HepG2 (cell line): ENCODE measurements around the gene DPEP2NB. TPM values are rescaled to one million over a fixed set of nuclear protein-coding genes. Genes with fewer than 3 reads are reported as not detected.

ENCODE experiments used
- ATAC-seq: fragments of 200-7000 bp; cut with Tn5 transposase; 3 replicates; pipeline ENCODE4 v1.9.1; 2020; ENCODE audit warnings: mild to moderate bottlenecking, moderate library complexity
- BruUV-seq: library from RNA; stranded (reverse); fragments of 400-500 nt; replicated peaks from 2 replicates; lab custom pipeline; 2021; lab: Mats Ljungman, UMichigan
- CTCF ChIA-PET: fragments of 300-600 bp; formaldehyde crosslinking; extraction: SDS; loops from one replicate; lab custom pipeline; 2021; ENCODE audit warnings: low total read pairs, inconsistent platforms, low intra/inter-chr PET ratio; lab: Yijun Ruan, JAX
- POLR2A ChIA-PET: fragments of 350-600 bp; sonication (Branson Sonifier 250); formaldehyde crosslinking; loops from one replicate; lab custom pipeline; 2020; ENCODE audit warnings: antibody characterized with exemption, inconsistent platforms; lab: Yijun Ruan, JAX
- DNase-seq: peaks from one replicate; pipeline ENCODE4 v3.0.0-alpha.2; 2015; ENCODE audit warnings: low spot score
- FAIRE-seq: peaks from 3 replicates; lab custom pipeline; 2011; peaks lifted over from hg19 to GRCh38; lab: Jason Lieb, UNC
- H2AFZ ChIP-seq: one replicate; pipeline ENCODE4 v1.6.1; 2011; ENCODE audit warnings: low read length, inconsistent platforms
- H3K27ac ChIP-seq: fragments of 300-600 bp; 3 replicates; pipeline ENCODE4 v1.8.0; 2011; ENCODE audit warnings: mixed run types, mild to moderate bottlenecking, mixed read lengths, low read length, inconsistent platforms; ENCODE audit not compliant: insufficient read depth; ENCODE audit errors: extremely low read length
- H3K27me3 ChIP-seq, 2 experiments: fragments of 200-600 bp in 1 of 2; 2 replicates in 1 of 2; 3 replicates in 1 of 2; pipeline versions ENCODE4 v1.6.0 to v1.8.0; 2011; ENCODE audit warnings: low read length in 2 of 2, mild to moderate bottlenecking in 2 of 2, moderate library complexity in 2 of 2, inconsistent platforms in 1 of 2; ENCODE audit not compliant: insufficient read depth in 2 of 2, control insufficient read depth in 1 of 2
- H3K36me3 ChIP-seq, 2 experiments: fragments of 200-600 bp in 1 of 2; replicated peaks in 1 of 2; 2 replicates in 1 of 2; 3 replicates in 1 of 2; pipeline versions ENCODE4 v1.5.1 to v1.8.0; 2011; ENCODE audit warnings: low read length in 2 of 2, inconsistent platforms in 1 of 2; ENCODE audit not compliant: insufficient read depth in 2 of 2, control insufficient read depth in 1 of 2
- H3K4me1 ChIP-seq: 2 replicates; pipeline ENCODE4 v1.5.1; 2012; ENCODE audit warnings: low read length, inconsistent platforms; ENCODE audit not compliant: insufficient read depth
- H3K4me2 ChIP-seq: 2 replicates; pipeline ENCODE4 v1.6.0; 2011; ENCODE audit warnings: low read depth, low read length, inconsistent platforms
- H3K4me3 ChIP-seq, 3 experiments: fragments of 200-600 bp in 1 of 3; sonication (generic), shearing (Covaris generic) in 1 of 3; replicated peaks in 1 of 3; 2 replicates each; pipeline ENCODE4 v1.5.1; 2011 to 2016; ENCODE audit warnings: low read length in 3 of 3, inconsistent platforms in 2 of 3, low read depth in 2 of 3, mild to moderate bottlenecking in 2 of 3, control low read depth in 1 of 3, mixed read lengths in 1 of 3; ENCODE audit not compliant: insufficient read depth in 1 of 3
- H3K79me2 ChIP-seq: one replicate; pipeline ENCODE4 v1.6.1; 2011; ENCODE audit warnings: low read length, inconsistent platforms; ENCODE audit not compliant: insufficient read depth
- H3K9ac ChIP-seq: 2 replicates; pipeline ENCODE4 v1.6.0; 2011; ENCODE audit warnings: mild to moderate bottlenecking, low read depth, low read length, inconsistent platforms; ENCODE audit not compliant: insufficient read depth
- H3K9me3 ChIP-seq: 2 replicates; pipeline ENCODE4 v1.5.1; 2012; ENCODE audit warnings: mild to moderate bottlenecking, low read length
- H4K20me1 ChIP-seq: 2 replicates; pipeline ENCODE4 v1.6.0; 2011; ENCODE audit warnings: inconsistent platforms, mild to moderate bottlenecking, low read length, moderate library complexity; ENCODE audit not compliant: insufficient read depth
- GZF1 ChIP-seq: sonication (generic); formaldehyde crosslinking; IDR thresholded peaks from 2 replicates; pipeline ENCODE4 v1.5.1; 2020; ENCODE audit warnings: mild to moderate bottlenecking, missing genetic modification reagents
- MED1 ChIP-seq: sonication (generic); formaldehyde crosslinking; IDR thresholded peaks from 2 replicates; pipeline ENCODE4 v1.4.0; 2020; ENCODE audit warnings: missing genetic modification reagents
- MIER2 ChIP-seq: IDR thresholded peaks from 2 replicates; pipeline ENCODE4 v1.6.1; 2016; ENCODE audit warnings: missing biosample characterization, missing genetic modification reagents
- RBM39 ChIP-seq: fragments of 200-400 bp; formaldehyde crosslinking; IDR thresholded peaks from one replicate; pipeline ENCODE4 v1.6.1; 2018; ENCODE audit warnings: antibody characterized with exemption, mild to moderate bottlenecking, low read depth, low read length; ENCODE audit not compliant: poor library complexity, severe bottlenecking
- SAP130 ChIP-seq: IDR thresholded peaks from 2 replicates; pipeline ENCODE4 v1.6.1; 2016; ENCODE audit warnings: low read depth
- SNAPC2 ChIP-seq: sonication (generic); formaldehyde crosslinking; IDR thresholded peaks from 2 replicates; pipeline ENCODE4 v1.8.1; 2022; ENCODE audit warnings: mild to moderate bottlenecking, missing genetic modification reagents
- ZNF652 ChIP-seq: IDR thresholded peaks from 2 replicates; pipeline ENCODE4 v1.6.1; 2016; ENCODE audit warnings: low read depth, borderline replicate concordance
- ZSCAN22 ChIP-seq: sonication (generic); formaldehyde crosslinking; IDR thresholded peaks from 2 replicates; pipeline ENCODE4 v1.4.0; 2020; ENCODE audit warnings: mild to moderate bottlenecking, missing genetic modification reagents
- WGBS: methylation state at CpG from one replicate; pipeline ENCODE4 v1.1.6; 2017; ENCODE audit warnings: low lambda C conversion rate; 5-methylcytosine and 5-hydroxymethylcytosine counted together
- in situ Hi-C: cut with HindIII; loops from 2 replicates; pipeline ENCODE4 v1.10.0; 2017; ENCODE audit warnings: low pct_unique_long_range_greater_than_20kb; ENCODE audit not compliant: extremely low pct_ligation_motif_present
- intact Hi-C: fragments of 100-400 bp; cut with micrococcal nuclease; formaldehyde crosslinking; loops from one replicate; pipeline ENCODE4 v1.10.0; 2022; ENCODE audit not compliant: unreplicated experiment
- polyA plus RNA-seq, 8 experiments: library from polyadenylated mRNA; depleted of rRNA in 3 of 8; stranded (reverse) in 7 of 8; unstranded in 1 of 8; fragments of >200 nt; fragmentation: Illumina TruSeq in 4 of 8; extraction: Trizol in 4 of 8; gene quantifications; 2 replicates each; pipeline versions ENCODE4 v1.2.1 to v1.2.3, GENCODE V29; 2011 to 2016; ENCODE audit warnings: low read depth in 4 of 8, missing spikeins in 1 of 8, mixed read lengths in 1 of 8; ENCODE audit not compliant: insufficient read depth in 1 of 8
- total RNA-seq, 5 experiments: library from RNA; depleted of rRNA; stranded (reverse); fragments of >200 nt; fragmentation: Illumina TruSeq; extraction: Trizol; gene quantifications; 2 replicates each; pipeline ENCODE4 v1.2.3, GENCODE V29; 2016; ENCODE audit warnings: low read depth in 1 of 5
- TF ChIP-seq, protein P1 (sequence below), 2 experiments: sonication (generic) in 1 of 2; formaldehyde crosslinking in 1 of 2; IDR thresholded peaks; 2 replicates each; pipeline versions ENCODE4 v1.4.0 to v1.6.1; 2018 to 2020; ENCODE audit warnings: missing genetic modification reagents in 2 of 2, borderline replicate concordance in 1 of 2, low read depth in 1 of 2, mild to moderate bottlenecking in 1 of 2, missing biosample characterization in 1 of 2
- TF ChIP-seq, protein P2 (sequence below): sonication (generic); formaldehyde crosslinking; IDR thresholded peaks from 2 replicates; pipeline ENCODE4 v1.5.0; 2020; ENCODE audit warnings: missing genetic modification reagents
- TF ChIP-seq, protein P3 (sequence below): sonication (generic); formaldehyde crosslinking; IDR thresholded peaks from 2 replicates; pipeline ENCODE4 v1.4.0; 2020; ENCODE audit warnings: missing genetic modification reagents, borderline replicate concordance
- TF ChIP-seq, protein P4 (sequence below): sonication (generic); formaldehyde crosslinking; IDR thresholded peaks from 2 replicates; pipeline ENCODE4 v1.8.0; 2022; ENCODE audit warnings: missing genetic modification reagents, mild to moderate bottlenecking, inconsistent platforms, borderline replicate concordance
- TF ChIP-seq, protein P5 (sequence below): sonication (generic); formaldehyde crosslinking; IDR thresholded peaks from 2 replicates; pipeline ENCODE4 v1.8.1; 2023; ENCODE audit warnings: mild to moderate bottlenecking, missing genetic modification reagents

DPEP2NB gene
- total and polyA plus RNA-seq, 2 of the 13 experiments (the other 11 are each of a cell fraction or from before 2014, with no cell fraction given): not detected

DNA sequence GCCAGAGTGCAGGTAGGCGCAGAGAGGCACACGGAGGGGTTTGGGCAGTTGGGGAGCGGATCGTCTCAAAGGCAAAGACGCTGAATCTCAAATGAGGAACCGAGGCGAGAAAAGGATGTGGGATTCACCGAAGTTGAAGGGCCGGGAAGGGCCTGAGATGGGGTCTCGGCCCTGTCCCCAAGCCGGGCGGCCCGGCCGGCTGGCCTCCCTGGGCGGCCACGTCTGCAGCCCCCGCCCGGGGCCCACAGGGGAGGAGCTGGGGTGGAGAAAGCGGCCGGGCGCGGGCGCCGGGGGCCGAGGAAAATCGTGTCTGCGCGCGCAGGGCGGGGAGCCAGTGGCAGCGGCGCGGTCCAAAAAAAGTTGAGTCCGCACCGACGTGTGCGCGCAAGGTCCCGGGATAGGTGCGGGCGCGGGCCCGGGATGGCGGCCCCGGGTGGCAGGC lies 47.7 kb downstream of the DPEP2NB start (continued):
- TF ChIP-seq, protein P1, sequence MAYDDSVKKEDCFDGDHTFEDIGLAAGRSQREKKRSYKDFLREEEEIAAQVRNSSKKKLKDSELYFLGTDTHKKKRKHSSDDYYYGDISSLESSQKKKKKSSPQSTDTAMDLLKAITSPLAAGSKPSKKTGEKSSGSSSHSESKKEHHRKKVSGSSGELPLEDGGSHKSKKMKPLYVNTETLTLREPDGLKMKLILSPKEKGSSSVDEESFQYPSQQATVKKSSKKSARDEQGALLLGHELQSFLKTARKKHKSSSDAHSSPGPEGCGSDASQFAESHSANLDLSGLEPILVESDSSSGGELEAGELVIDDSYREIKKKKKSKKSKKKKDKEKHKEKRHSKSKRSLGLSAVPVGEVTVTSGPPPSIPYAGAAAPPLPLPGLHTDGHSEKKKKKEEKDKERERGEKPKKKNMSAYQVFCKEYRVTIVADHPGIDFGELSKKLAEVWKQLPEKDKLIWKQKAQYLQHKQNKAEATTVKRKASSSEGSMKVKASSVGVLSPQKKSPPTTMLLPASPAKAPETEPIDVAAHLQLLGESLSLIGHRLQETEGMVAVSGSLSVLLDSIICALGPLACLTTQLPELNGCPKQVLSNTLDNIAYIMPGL (CRISPR knock-in tag; IDR thresholded peaks at IDR 0.05; ENCODE audit: borderline replicate concordance in 1 of 2, low read depth in 1 of 2): no peak
- no peak for TF ChIP-seq ZSCAN22 (CRISPR knock-in tag)
- TF ChIP-seq, protein P2, sequence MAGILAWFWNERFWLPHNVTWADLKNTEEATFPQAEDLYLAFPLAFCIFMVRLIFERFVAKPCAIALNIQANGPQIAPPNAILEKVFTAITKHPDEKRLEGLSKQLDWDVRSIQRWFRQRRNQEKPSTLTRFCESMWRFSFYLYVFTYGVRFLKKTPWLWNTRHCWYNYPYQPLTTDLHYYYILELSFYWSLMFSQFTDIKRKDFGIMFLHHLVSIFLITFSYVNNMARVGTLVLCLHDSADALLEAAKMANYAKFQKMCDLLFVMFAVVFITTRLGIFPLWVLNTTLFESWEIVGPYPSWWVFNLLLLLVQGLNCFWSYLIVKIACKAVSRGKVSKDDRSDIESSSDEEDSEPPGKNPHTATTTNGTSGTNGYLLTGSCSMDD: no peak
- no peak for TF ChIP-seq ZNF652
- no peak for TF ChIP-seq SNAPC2

DNA sequence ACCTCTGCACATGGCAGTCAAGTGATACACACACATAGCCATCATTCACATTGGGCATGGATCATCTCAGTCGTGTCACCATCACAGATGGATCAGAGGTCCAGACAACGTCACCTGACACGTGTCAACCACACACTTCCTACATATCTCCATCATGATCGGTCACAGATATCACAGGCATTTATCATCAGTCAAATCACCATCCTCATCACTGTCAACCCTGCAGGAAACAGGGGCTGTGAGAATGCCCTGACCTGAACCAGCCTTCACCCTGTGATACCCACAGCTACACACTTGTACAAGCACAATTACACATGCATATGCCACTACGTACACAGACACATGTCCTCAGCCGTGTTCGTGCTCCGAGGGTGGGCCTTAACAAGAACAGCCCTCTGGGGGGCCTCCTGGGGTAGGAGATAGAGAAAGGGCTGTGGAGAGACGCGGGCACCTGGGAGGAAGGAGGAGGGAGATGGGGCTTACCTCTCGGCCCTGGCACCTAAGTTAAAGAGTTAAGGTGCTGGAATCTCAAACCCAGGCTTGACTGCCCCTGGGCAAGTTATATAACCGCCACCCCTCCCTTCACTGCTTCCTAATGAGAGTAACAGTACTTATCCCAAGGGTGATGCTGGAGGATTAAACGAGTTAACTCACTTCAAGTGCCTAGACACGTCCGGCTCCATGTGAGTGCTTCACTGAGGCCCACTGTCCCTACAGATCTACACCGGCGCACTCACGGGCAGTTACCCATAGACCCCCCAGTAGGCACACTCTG lies 48.3 kb downstream of the DPEP2NB start:
- peaks cover 62% of the 10 kb centered on the region for H3K4me1 ChIP-seq
- CTCF ChIA-PET: no interaction called here
- H3K9ac ChIP-seq: peak overlapping the region; percentile 97
- H3K79me2 ChIP-seq: peaks cover 62% of the 10 kb centered on the region
- no peaks in the 10 kb centered on the region for H3K9me3 ChIP-seq
- H3K4me2 ChIP-seq: peak overlapping the region; percentile 92
- peaks cover 16% of the 10 kb centered on the region for H4K20me1 ChIP-seq
- intact Hi-C loops (no loop called here), in situ Hi-C loops (no loop called here)
- ATAC-seq (no peak), FAIRE-seq (peak; percentile 53), DNase-seq (no peak)
- peak overlapping the region; percentile 89 to 91 (median 90) for H3K4me3 ChIP-seq
- 7% methylated on average over 18 of the region's 18 CpGs for WGBS
- H3K36me3 ChIP-seq: peaks cover 7 to 12% of the 10 kb centered on the region in 2 experiments
- H3K27me3 ChIP-seq: no peaks in the 10 kb centered on the region; a peak in 1 of 5 replicates
- peak overlapping the region; percentile 75 for H3K27ac ChIP-seq
- POLR2A ChIA-PET: interaction anchor here (0.6 to 12.9 kb wide), 20 partner anchors 8 to 405 kb away, joined by 3 to 226 read pairs (median 10); partner anchors contain the start of genes CTCF, CTRL, DDX28 and DPEP2
- TSS peak; percentile 50 for BruUV-seq
- H2AFZ ChIP-seq: no peak overlapping the region
- TF ChIP-seq, protein P3, sequence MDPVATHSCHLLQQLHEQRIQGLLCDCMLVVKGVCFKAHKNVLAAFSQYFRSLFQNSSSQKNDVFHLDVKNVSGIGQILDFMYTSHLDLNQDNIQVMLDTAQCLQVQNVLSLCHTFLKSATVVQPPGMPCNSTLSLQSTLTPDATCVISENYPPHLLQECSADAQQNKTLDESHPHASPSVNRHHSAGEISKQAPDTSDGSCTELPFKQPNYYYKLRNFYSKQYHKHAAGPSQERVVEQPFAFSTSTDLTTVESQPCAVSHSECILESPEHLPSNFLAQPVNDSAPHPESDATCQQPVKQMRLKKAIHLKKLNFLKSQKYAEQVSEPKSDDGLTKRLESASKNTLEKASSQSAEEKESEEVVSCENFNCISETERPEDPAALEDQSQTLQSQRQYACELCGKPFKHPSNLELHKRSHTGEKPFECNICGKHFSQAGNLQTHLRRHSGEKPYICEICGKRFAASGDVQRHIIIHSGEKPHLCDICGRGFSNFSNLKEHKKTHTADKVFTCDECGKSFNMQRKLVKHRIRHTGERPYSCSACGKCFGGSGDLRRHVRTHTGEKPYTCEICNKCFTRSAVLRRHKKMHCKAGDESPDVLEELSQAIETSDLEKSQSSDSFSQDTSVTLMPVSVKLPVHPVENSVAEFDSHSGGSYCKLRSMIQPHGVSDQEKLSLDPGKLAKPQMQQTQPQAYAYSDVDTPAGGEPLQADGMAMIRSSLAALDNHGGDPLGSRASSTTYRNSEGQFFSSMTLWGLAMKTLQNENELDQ (CRISPR knock-in tag): no peak
- TF ChIP-seq, protein P4, sequence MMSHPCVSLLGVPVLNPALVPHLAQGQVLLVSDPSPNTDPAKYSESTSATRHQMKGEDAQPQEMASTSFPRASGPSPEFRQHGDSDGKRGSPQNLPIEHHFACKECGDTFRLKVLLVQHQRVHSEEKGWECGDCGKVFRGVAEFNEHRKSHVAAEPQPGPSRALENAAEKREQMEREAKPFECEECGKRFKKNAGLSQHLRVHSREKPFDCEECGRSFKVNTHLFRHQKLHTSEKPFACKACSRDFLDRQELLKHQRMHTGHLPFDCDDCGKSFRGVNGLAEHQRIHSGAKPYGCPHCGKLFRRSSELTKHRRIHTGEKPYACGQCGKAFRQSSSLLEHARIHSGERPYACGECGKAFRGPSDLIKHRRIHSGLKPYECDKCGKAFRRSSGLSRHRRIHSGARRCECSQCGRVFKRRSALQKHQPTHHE: 0 out of 2 replicates have a peak, but pooled peaks have one; percentile 12
- TF ChIP-seq RBM39 (no peak), GZF1 (CRISPR knock-in tag) (0 out of 2 replicates have a peak, but pooled peaks have one; percentile 26), MED1 (CRISPR knock-in tag) (peak; percentile 2; the same call in 1 of the 2 replicates), SAP130 (CRISPR knock-in tag) (peak; percentile 62; the same call in 1 of the 2 replicates), MIER2 (no peak)
- TF ChIP-seq, protein P5, sequence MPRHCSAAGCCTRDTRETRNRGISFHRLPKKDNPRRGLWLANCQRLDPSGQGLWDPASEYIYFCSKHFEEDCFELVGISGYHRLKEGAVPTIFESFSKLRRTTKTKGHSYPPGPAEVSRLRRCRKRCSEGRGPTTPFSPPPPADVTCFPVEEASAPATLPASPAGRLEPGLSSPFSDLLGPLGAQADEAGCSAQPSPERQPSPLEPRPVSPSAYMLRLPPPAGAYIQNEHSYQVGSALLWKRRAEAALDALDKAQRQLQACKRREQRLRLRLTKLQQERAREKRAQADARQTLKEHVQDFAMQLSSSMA: no peak
